CD4-positive, CD25-positive, alpha-beta regulatory T cell (primary cell): Measurements from ENCODE around the gene CKM. TPM values are rescaled to one million over a fixed set of nuclear protein-coding genes. Genes with fewer than 3 reads are reported as not detected.

Experiments used
- ATAC-seq, 2 donors: fragments of 150-1000 bp; cut with Tn5 transposase; one replicate each; pipeline ENCODE4 v1.10.0; 2021; ENCODE audit warnings: low read depth in 2 of 2, moderate number of reproducible peaks in 2 of 2, moderate library complexity in 1 of 2
- DNase-seq, 3 donors: peaks; one replicate each; pipeline versions ENCODE4 v3.0.0 to v3.0.0-alpha.2; 2012 to 2022; ENCODE audit warnings: mixed read lengths in 1 of 3
- H3K27ac ChIP-seq: one replicate; pipeline ENCODE4 v1.7.0; 2013; ENCODE audit warnings: mild to moderate bottlenecking, low read length; ENCODE audit not compliant: insufficient read depth, poor library complexity, severe bottlenecking
- H3K27me3 ChIP-seq: one replicate; pipeline ENCODE4 v1.7.0; 2013; ENCODE audit warnings: low read length; ENCODE audit not compliant: control insufficient read depth, insufficient read depth
- H3K36me3 ChIP-seq: one replicate; pipeline ENCODE4 v1.7.0; 2013; ENCODE audit warnings: mild to moderate bottlenecking, low read length, moderate library complexity; ENCODE audit not compliant: control insufficient read depth, insufficient read depth
- H3K4me1 ChIP-seq: 2 replicates; pipeline ENCODE4 v1.7.0; 2013; ENCODE audit warnings: mild to moderate bottlenecking, low read length; ENCODE audit not compliant: insufficient read depth, control insufficient read depth, poor library complexity, severe bottlenecking
- H3K4me3 ChIP-seq: one replicate; pipeline ENCODE4 v1.7.0; 2013; ENCODE audit warnings: low read depth, mild to moderate bottlenecking, low read length, moderate library complexity
- H3K9me3 ChIP-seq, 2 experiments: 1 replicate in 1 of 2; 2 replicates in 1 of 2; pipeline ENCODE4 v1.7.0; 2013; ENCODE audit warnings: low read length in 2 of 2, mild to moderate bottlenecking in 1 of 2, moderate library complexity in 1 of 2; ENCODE audit not compliant: control insufficient read depth in 2 of 2
- H3K27ac Mint-ChIP-seq, 3 donors: one replicate each; pipeline ENCODE4 v1.8.0; 2020 to 2022; ENCODE audit warnings: mild to moderate bottlenecking in 3 of 3, mixed read lengths in 3 of 3, moderate library complexity in 2 of 3
- H3K27me3 Mint-ChIP-seq: one replicate; pipeline ENCODE4 v1.8.0; 2022; ENCODE audit warnings: mild to moderate bottlenecking, mixed read lengths
- H3K36me3 Mint-ChIP-seq: one replicate; pipeline ENCODE4 v1.8.0; 2020; ENCODE audit warnings: mixed read lengths
- H3K4me1 Mint-ChIP-seq, 4 donors: one replicate each; pipeline ENCODE4 v1.8.0; 2020 to 2022; ENCODE audit warnings: mixed read lengths in 4 of 4, mild to moderate bottlenecking in 1 of 4
- H3K4me3 Mint-ChIP-seq, 4 donors: one replicate each; pipeline ENCODE4 v1.8.0; 2020 to 2022; ENCODE audit warnings: mild to moderate bottlenecking in 4 of 4, mixed read lengths in 4 of 4, moderate library complexity in 3 of 4
- H3K9me3 Mint-ChIP-seq, 7 donors: one replicate each; pipeline ENCODE4 v1.8.0; 2020 to 2022; ENCODE audit warnings: mixed read lengths in 7 of 7, mild to moderate bottlenecking in 3 of 7, moderate library complexity in 2 of 7
- polyA plus RNA-seq, 4 donors: library from polyadenylated mRNA; unstranded; fragments of 300-500 nt; fragmentation: Illumina TruSeq; gene quantifications; one replicate each; pipeline ENCODE4 v1.2.3, GENCODE V29; 2021
- total RNA-seq: library from RNA; stranded (reverse); gene quantifications from one replicate; pipeline ENCODE4 v1.2.3, GENCODE V29; 2022

Gene CKM
- total and polyA plus RNA-seq, 5 donors from 2014 or later = not detected

DNA sequence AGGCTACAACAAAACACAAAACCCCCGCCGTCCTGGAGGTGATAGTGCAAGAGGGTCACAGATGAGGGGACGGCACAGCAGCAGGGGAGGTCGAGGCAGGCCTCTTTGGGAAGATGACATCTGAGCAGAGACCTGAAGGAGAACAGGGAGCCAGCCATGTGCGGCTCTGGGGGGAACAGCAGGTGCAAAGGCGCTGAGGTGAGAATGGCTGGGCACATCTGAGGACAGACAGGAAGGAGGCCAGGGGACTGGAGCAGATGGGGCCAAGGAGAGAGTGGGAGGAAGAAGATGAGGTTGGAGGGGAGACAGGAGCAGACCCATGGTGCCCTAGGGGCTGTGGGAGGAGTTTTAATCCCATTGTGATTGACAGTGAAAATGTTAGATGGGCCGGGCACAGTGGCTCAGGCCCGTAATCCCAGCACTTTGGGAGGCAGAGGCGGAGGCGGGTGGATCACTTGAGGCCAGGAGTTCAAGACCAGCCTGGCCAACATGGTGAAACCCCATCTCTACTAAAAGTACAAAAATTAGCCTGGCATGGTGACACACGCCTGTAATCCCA, 1.8 kb upstream of the CKM start:
- Mint-ChIP-seq H3K36me3 (no peaks in the 10 kb centered on the region), H3K27me3 (peaks cover 41% of the 10 kb centered on the region), H3K9me3 (peaks cover 0 to 1% (median 0%) of the 10 kb centered on the region in 7 donors), H3K27ac (no peak overlapping the region), H3K4me1 (peaks cover 0 to 3% (median 0%) of the 10 kb centered on the region in 4 donors), H3K4me3 (no peak overlapping the region)
- H3K36me3 ChIP-seq = no peaks in the 10 kb centered on the region
- H3K4me1 ChIP-seq = no peaks in the 10 kb centered on the region
- H3K4me3 ChIP-seq = no peak overlapping the region
- no peak for DNase-seq
- H3K27me3 ChIP-seq = peaks cover 5% of the 10 kb centered on the region
- ATAC-seq = no peak
- H3K9me3 ChIP-seq = no peaks in the 10 kb centered on the region
- H3K27ac ChIP-seq = no peak overlapping the region

DNA sequence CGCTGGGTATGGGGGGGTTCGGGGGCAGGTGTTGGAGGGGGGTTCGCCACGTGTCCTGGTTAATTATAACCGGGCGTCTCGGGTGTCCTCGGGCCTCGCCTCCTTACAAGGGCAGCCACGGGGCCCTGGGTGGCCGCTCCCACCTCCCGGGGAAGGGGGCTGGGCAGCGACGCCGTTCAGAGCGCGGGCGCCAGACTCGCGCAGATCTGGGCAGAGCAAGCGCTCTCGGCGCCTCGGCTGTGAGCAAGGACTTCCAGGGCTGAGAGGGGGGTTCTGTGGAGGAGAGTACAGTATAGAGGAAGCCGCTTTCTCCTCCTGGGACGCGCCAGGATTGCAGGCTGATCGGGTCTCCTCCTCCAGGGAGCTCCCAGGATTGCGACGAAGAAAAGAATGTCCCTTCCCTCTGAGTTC, 1.0 kb upstream of the CKM start:
- Mint-ChIP-seq H3K27me3 (peaks cover 41% of the 10 kb centered on the region), H3K9me3 (peaks cover 0 to 1% (median 0%) of the 10 kb centered on the region in 7 donors), H3K36me3 (no peaks in the 10 kb centered on the region), H3K27ac (no peak overlapping the region), H3K4me1 (peaks cover 0 to 3% (median 0%) of the 10 kb centered on the region in 4 donors), H3K4me3 (no peak overlapping the region)
- H3K27ac ChIP-seq = no peak overlapping the region
- no peak overlapping the region for H3K4me3 ChIP-seq
- no peaks in the 10 kb centered on the region for H3K36me3 ChIP-seq
- H3K4me1 ChIP-seq = no peaks in the 10 kb centered on the region
- no peak for ATAC-seq
- DNase-seq = no peak
- H3K9me3 ChIP-seq = no peaks in the 10 kb centered on the region
- peaks cover 5% of the 10 kb centered on the region for H3K27me3 ChIP-seq

DNA sequence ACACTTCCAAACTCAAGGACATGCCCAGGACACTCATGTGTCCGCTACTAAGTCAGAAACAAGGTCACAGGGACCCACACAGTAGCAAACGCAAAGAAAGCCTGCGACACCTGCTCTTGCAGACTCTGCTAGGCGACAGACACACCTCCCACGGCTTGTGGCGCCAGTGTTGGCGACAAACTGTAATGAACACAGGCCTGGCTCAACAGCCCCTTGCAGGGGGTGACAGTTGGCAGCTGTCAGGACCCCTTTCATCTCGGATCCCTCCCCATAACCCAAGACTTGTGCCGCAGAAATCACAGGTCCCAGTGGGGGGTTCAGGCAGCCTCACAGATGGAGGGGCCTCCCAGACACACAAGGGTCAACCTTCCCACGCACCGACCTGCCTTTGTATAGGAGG, 364 bp downstream of the CKM start:
- ATAC-seq (no peak), DNase-seq (no peak)
- peaks cover 5% of the 10 kb centered on the region for H3K27me3 ChIP-seq
- Mint-ChIP-seq H3K4me1 (peaks cover 0 to 3% (median 0%) of the 10 kb centered on the region in 4 donors), H3K27me3 (peaks cover 51% of the 10 kb centered on the region), H3K9me3 (peaks cover 0 to 1% (median 0%) of the 10 kb centered on the region in 7 donors), H3K27ac (peak overlapping the region in 1 of 3 donors; percentile 67), H3K36me3 (no peaks in the 10 kb centered on the region), H3K4me3 (no peak overlapping the region)
- H3K27ac ChIP-seq = no peak overlapping the region
- H3K4me3 ChIP-seq = no peak overlapping the region
- H3K4me1 ChIP-seq = no peaks in the 10 kb centered on the region
- H3K36me3 ChIP-seq = no peaks in the 10 kb centered on the region
- no peaks in the 10 kb centered on the region for H3K9me3 ChIP-seq

DNA sequence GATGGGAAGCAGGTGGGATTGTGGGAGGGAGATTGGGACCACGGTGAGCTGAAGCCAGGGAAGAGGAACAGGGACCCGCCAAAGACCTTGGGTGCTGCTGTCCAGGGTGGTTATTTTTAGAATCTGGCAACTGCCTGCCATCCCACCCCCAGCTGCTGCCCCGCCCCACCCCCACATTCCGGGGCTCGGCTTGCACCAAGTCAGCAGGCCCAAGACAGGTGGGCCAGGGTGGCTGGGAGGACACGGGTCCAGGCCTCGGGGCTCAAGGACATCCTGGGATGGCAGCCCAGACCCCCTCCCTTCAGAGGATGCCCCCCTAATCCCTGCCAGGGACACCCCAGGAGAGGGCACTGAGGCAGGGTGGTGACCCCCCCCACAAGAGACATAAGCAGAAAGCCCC, 827 bp downstream of the CKM start:
- H3K27ac Mint-ChIP-seq = peak overlapping the region in 1 of 3 donors; percentile 67
- H3K4me1 Mint-ChIP-seq = peaks cover 0 to 3% (median 0%) of the 10 kb centered on the region in 4 donors
- Histone ChIP-seq H3K36me3 (no peaks in the 10 kb centered on the region), H3K27ac (no peak overlapping the region), H3K27me3 (peaks cover 5% of the 10 kb centered on the region), H3K9me3 (no peaks in the 10 kb centered on the region), H3K4me3 (no peak overlapping the region), H3K4me1 (no peaks in the 10 kb centered on the region)
- H3K9me3 Mint-ChIP-seq = peaks cover 0 to 1% (median 0%) of the 10 kb centered on the region in 7 donors
- H3K27me3 Mint-ChIP-seq = peaks cover 48% of the 10 kb centered on the region
- no peak overlapping the region for H3K4me3 Mint-ChIP-seq
- ATAC-seq = no peak
- no peaks in the 10 kb centered on the region for H3K36me3 Mint-ChIP-seq
- no peak for DNase-seq

DNA sequence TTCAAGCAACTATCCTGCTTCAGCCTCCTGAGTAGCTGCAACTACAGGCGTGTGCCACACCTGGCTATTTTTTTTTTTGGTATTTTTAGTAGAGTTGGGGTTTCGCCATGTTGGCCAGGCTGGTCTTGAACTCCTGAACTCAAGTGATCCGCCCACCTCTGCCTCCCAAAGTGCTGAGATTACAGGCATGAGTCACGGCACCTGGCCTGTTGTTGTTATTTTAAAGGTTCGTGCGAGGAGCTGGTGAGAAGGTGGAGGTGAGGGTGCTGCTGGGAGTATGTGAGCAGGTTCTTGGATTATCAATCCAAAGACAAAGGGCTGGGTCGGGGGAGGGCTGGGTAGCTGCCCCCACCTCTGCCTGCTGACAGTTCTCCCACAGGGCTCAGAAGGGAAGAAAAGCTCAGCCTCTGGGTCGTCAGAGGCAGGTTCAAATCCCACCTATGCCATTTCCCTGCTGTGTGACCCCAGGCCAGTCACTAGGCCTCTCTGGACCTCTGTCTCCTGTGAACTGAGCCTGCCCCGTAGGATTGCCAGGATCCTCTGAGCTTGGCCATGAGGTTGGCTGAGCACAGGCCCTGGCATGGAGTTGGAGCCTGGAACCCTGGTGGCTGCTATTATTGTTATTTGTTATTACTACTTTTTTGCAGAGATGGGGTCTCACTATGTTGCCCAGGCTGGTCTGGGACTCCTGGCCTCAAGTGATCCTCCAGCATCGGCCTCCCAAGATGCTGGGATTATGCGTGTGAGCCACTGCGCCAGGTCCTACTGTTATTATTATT, 1.5 kb downstream of the CKM start:
- H3K4me3 ChIP-seq = no peak overlapping the region
- no peaks in the 10 kb centered on the region for H3K4me1 ChIP-seq
- peaks cover 5% of the 10 kb centered on the region for H3K27me3 ChIP-seq
- no peaks in the 10 kb centered on the region for H3K9me3 ChIP-seq
- no peak overlapping the region for H3K4me3 Mint-ChIP-seq
- H3K27me3 Mint-ChIP-seq = peaks cover 41% of the 10 kb centered on the region
- peaks cover 0 to under 1% (median 0%) of the 10 kb centered on the region in 4 donors for H3K4me1 Mint-ChIP-seq
- H3K9me3 Mint-ChIP-seq = peaks cover 0 to 1% (median 0%) of the 10 kb centered on the region in 7 donors
- H3K27ac Mint-ChIP-seq = no peak overlapping the region
- no peaks in the 10 kb centered on the region for H3K36me3 Mint-ChIP-seq
- DNase-seq = no peak
- H3K36me3 ChIP-seq = no peaks in the 10 kb centered on the region
- H3K27ac ChIP-seq = no peak overlapping the region
- no peak for ATAC-seq

DNA sequence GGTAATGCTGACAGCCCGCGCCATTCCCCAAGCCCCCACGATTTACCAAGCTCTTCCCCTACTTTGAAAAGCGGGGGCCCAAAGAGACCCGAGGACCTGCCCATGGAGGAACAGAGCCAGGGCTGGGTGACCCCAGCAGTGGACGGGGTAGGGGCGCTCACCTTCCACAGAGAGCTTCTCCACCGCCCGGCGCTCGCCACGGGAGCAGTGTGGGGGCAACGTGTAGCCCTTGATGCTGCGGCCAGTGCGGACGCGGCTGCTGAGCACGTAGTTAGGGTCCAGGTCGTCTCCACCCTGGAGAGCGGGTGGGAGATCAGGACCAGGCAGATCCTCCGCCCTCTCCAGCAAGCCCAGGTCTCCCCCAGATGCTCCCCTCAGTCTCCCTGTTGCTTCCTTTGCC, 7.4 kb downstream of the CKM start:
- no peaks in the 10 kb centered on the region for H3K9me3 ChIP-seq
- Mint-ChIP-seq H3K9me3 (peaks cover 0 to 2% (median 0%) of the 10 kb centered on the region in 7 donors), H3K27me3 (peaks cover 19% of the 10 kb centered on the region), H3K27ac (no peak overlapping the region), H3K4me3 (no peak overlapping the region), H3K36me3 (no peaks in the 10 kb centered on the region), H3K4me1 (no peaks in the 10 kb centered on the region)
- no peaks in the 10 kb centered on the region for H3K27me3 ChIP-seq
- H3K4me1 ChIP-seq = no peaks in the 10 kb centered on the region
- no peak for ATAC-seq
- no peak overlapping the region for H3K4me3 ChIP-seq
- H3K27ac ChIP-seq = no peak overlapping the region
- no peaks in the 10 kb centered on the region for H3K36me3 ChIP-seq
- DNase-seq = no peak

DNA sequence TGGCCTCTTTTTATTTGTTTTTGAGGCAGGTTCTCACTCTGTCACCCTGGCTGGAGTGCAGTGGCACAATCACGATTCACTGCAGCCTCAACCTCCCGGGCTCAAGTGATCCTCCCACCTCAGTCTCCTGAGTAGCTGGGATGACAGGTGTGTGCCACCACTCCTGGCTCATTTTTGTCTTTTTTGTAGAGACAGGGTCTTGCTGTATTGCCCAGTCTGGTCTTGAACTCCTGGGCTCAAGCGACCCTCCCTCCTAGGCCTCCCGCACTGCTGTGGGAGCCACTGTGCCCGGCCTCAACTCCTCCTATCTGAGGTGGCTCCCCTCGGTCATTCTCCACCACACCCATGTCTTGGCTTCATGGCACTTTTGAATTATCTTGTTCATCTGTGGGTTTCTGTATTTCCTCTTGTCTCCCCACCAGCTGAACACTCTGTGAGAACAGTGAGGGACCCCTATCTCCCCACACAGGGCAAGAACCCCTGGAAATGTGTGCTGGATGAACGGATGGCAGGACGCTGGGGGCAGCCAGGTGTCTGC, 7.9 kb downstream of the CKM start:
- ATAC-seq (no peak), DNase-seq (no peak)
- Histone ChIP-seq H3K9me3 (no peaks in the 10 kb centered on the region), H3K4me1 (no peaks in the 10 kb centered on the region), H3K27ac (no peak overlapping the region), H3K4me3 (no peak overlapping the region), H3K36me3 (no peaks in the 10 kb centered on the region), H3K27me3 (no peaks in the 10 kb centered on the region)
- H3K4me3 Mint-ChIP-seq = no peak overlapping the region
- no peaks in the 10 kb centered on the region for H3K4me1 Mint-ChIP-seq
- H3K9me3 Mint-ChIP-seq = peaks cover 0 to 2% (median 0%) of the 10 kb centered on the region in 7 donors
- H3K36me3 Mint-ChIP-seq = no peaks in the 10 kb centered on the region
- H3K27ac Mint-ChIP-seq = no peak overlapping the region
- H3K27me3 Mint-ChIP-seq = peaks cover 19% of the 10 kb centered on the region
